Measurements from ENCODE around the gene GRHPR.

Gene GRHPR

DNA sequence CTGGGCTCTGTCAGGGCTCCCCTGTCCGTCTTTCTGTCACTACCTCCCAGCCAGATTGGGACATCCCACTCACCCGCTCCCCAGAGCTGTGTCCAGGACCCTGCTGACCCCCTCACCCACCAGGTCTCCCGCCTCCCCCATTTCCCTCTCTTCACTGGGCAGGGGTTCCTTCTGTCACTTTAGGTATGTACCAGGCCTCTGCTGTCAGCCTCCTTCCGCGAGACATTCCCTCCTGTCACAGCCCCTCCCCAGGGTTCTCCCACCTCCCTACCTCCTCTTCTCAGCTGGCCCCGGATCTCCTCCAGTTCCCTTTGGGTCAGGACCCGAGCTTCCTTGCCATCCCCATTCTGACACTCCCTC lies 63.7 kb downstream of the GRHPR start:
- DNase-seq, result no peak
